Parathyroid adenoma (tissue), 2 donors: ENCODE data around the gene MBNL2.
"Not testable (repeated sequence)": the region's sequence is repeated elsewhere in the genome, so short reads cannot be mapped to it uniquely, and the experiment has no call there.

ENCODE experiments used
- H2AFZ ChIP-seq: fragments of 300-600 bp; sonication (generic); one replicate; pipeline ENCODE4 v1.7.0; 2017; ENCODE audit warnings: antibody characterized with exemption, mild to moderate bottlenecking
- H3K27ac ChIP-seq: fragments of 300-600 bp; sonication (generic); one replicate; pipeline ENCODE4 v1.7.0; 2017
- H3K27me3 ChIP-seq: fragments of 300-600 bp; sonication (generic); one replicate; pipeline ENCODE4 v1.7.0; 2017; ENCODE audit warnings: low read length; ENCODE audit not compliant: control insufficient read depth, insufficient read depth
- H3K36me3 ChIP-seq: fragments of 300-600 bp; sonication (generic); one replicate; pipeline ENCODE4 v1.7.0; 2017; ENCODE audit warnings: low read length; ENCODE audit not compliant: control insufficient read depth, insufficient read depth
- H3K4me1 ChIP-seq: fragments of 300-600 bp; sonication (generic); one replicate; pipeline ENCODE4 v1.7.0; 2017; ENCODE audit warnings: control low read depth
- H3K4me2 ChIP-seq: fragments of 300-600 bp; sonication (generic); one replicate; pipeline ENCODE4 v1.7.0; 2017; ENCODE audit warnings: low read length
- H3K4me3 ChIP-seq: fragments of 300-600 bp; sonication (generic); one replicate; pipeline ENCODE4 v1.7.0; 2017; ENCODE audit warnings: low read depth, low read length
- H3K79me2 ChIP-seq: fragments of 300-600 bp; sonication (generic); one replicate; pipeline ENCODE4 v1.7.0; 2017; ENCODE audit warnings: control low read depth
- H3K9ac ChIP-seq: fragments of 300-600 bp; sonication (generic); one replicate; pipeline ENCODE4 v1.7.0; 2017; ENCODE audit warnings: mild to moderate bottlenecking
- H3K9me3 ChIP-seq: fragments of 300-600 bp; sonication (generic); one replicate; pipeline ENCODE4 v1.7.0; 2017; ENCODE audit warnings: low read length; ENCODE audit not compliant: control insufficient read depth
- CTCF ChIP-seq: fragments of 300-600 bp; sonication (generic); IDR thresholded peaks from one replicate; pipeline ENCODE4 v1.7.0; 2017; ENCODE audit warnings: antibody characterized with exemption, mild to moderate bottlenecking
- donor health status: primary hyperparathyroidism.

The MBNL2 gene

GRCh38 chr13:97347255-97347932 lies 125.3 kb downstream of the MBNL2 start:
- no peak overlapping the region for H2AFZ ChIP-seq
- no peak overlapping the region for H3K4me2 ChIP-seq
- no peak for TF ChIP-seq CTCF
- no peak overlapping the region for H3K9ac ChIP-seq
- no peaks in the 10 kb centered on the region for H3K9me3 ChIP-seq
- H3K4me1 ChIP-seq, result no peaks in the 10 kb centered on the region
- no peak overlapping the region for H3K4me3 ChIP-seq
- H3K79me2 ChIP-seq, result no peaks in the 10 kb centered on the region
- H3K27ac ChIP-seq, result no peak overlapping the region
- H3K27me3 ChIP-seq, result no peaks in the 10 kb centered on the region
- no peaks in the 10 kb centered on the region for H3K36me3 ChIP-seq

DNA sequence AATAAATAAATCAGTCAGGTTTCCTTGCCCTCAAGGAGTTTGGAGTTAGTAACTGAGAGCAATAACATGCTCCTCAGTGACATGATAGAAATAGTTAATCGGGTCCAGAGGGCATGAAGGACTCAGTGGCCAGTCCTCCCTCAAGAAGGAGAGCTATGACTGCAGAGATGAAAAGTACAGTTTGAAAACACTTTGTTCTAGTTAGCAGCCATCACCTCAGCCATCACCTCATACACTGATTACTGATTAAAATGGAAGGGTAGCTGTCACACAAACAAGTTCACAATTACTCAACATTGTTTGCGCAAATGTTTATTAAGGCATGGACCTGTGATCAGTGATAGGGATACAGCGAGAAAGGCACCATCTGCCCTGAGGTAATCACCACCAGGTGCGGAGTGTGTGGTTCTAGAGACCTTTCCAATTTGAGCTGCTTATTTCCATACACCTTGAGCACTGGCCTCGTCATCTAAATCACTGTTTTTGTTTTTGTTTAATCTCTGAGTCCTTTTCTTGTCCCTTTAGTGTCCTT lies 126.5 kb downstream of the MBNL2 start:
- H2AFZ ChIP-seq, result no peak overlapping the region
- no peaks in the 10 kb centered on the region for H3K9me3 ChIP-seq
- H3K9ac ChIP-seq, result no peak overlapping the region
- TF ChIP-seq CTCF, result no peak
- no peaks in the 10 kb centered on the region for H3K79me2 ChIP-seq
- H3K36me3 ChIP-seq, result no peaks in the 10 kb centered on the region
- no peak overlapping the region for H3K4me2 ChIP-seq
- no peak overlapping the region for H3K4me3 ChIP-seq
- no peaks in the 10 kb centered on the region for H3K27me3 ChIP-seq
- no peaks in the 10 kb centered on the region for H3K4me1 ChIP-seq
- no peak overlapping the region for H3K27ac ChIP-seq

DNA sequence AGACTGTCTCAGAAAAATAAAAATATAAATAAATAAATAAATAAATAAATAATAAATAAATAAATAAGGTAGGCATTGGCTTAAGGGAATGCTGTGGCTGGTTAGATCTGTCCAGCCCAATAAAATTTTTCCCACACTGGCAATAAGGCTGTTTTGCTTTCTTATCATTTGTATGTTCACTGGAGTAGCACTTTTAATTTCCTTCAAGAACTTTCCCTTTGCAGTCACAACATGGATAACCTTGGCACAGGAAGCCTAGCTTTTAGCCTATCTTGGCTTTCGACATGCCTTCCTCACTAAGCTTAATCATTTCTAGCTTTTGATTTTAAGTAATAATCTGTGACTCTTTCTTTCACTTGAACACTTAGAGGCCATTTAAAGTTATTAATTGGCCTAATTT lies 129.9 kb downstream of the MBNL2 start:
- not testable (repeated sequence) for H3K27ac ChIP-seq

DNA sequence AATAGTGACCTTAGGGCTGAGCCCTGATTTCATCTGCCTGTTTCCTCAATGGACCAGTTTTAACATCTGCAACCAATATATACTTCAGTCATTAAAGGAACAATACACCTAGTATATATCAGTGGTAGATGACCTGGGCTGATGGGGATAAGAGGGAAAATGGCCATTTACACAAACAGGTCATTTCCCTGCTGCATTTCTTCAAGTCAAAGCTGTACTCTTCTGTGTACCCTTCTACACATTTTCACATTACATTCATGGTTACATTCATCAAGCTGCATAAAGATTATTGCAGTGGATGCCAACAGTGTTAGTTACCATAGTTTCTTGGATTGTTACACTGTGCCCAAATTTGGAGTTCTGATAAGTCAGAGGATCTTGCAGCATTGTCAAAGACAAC lies 130.7 kb downstream of the MBNL2 start:
- H2AFZ ChIP-seq, result no peak overlapping the region
- no peak overlapping the region for H3K27ac ChIP-seq
- no peaks in the 10 kb centered on the region for H3K27me3 ChIP-seq
- no peaks in the 10 kb centered on the region for H3K79me2 ChIP-seq
- no peaks in the 10 kb centered on the region for H3K9me3 ChIP-seq
- H3K4me2 ChIP-seq, result no peak overlapping the region
- no peaks in the 10 kb centered on the region for H3K36me3 ChIP-seq
- no peaks in the 10 kb centered on the region for H3K4me1 ChIP-seq
- TF ChIP-seq CTCF, result no peak
- H3K9ac ChIP-seq, result no peak overlapping the region
- no peak overlapping the region for H3K4me3 ChIP-seq

More for the DNA sequence above, 129.9 kb downstream of the MBNL2 start:
- H3K36me3 ChIP-seq, H3K27me3 ChIP-seq, H3K9me3 ChIP-seq, H3K4me2 ChIP-seq, H3K4me3 ChIP-seq, H3K4me1 ChIP-seq, H3K9ac ChIP-seq, H3K79me2 ChIP-seq, H2AFZ ChIP-seq: not testable (repeated sequence)

- no peaks in the 10 kb centered on the region for H3K27me3 ChIP-seq
- H3K4me3 ChIP-seq, result no peak overlapping the region
- TF ChIP-seq CTCF, result no peak
- H3K4me1 ChIP-seq, result no peaks in the 10 kb centered on the region
- no peak overlapping the region for H2AFZ ChIP-seq
- H3K9me3 ChIP-seq, result no peaks in the 10 kb centered on the region
- H3K27ac ChIP-seq, result no peak overlapping the region
- no peaks in the 10 kb centered on the region for H3K36me3 ChIP-seq
- H3K79me2 ChIP-seq, result no peaks in the 10 kb centered on the region
- H3K4me2 ChIP-seq, result no peak overlapping the region
- no peak overlapping the region for H3K9ac ChIP-seq
These were observed 132.0 kb downstream of the MBNL2 start for GRCh38 chr13:97353927-97354675.
